ENCODE data around the gene KRTAP5-7.
A peak's percentile ranks its signal among the peaks of the same experiment; 100 is the strongest.

KRTAP5-7 gene

DNA sequence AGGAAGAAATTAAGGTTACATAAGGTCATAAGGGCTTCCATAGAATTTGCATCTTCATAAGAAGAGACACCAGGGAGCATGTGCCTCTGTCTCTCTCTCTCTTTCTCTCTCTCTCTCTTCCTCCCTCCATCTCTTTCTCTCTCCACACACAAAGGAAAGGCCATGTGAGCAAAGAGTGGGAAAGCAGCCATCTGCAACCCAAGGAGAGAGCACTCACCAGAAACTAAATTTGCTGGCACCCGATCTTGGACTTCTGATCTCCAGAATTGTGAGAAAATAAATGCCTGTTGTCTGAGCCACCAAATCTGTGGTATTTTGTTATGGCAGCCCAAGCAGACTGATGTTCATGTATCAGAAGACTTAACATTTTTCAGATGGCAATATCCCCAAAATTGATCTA lies 31.9 kb downstream of the KRTAP5-7 start:
- Histone ChIP-seq H3K9me3 (ENCODE audit: insufficient read depth, low read length) (no peaks in the 10 kb centered on the region), H3K27me3 (ENCODE audit: low read depth, low read length) (peaks cover 31% of the 10 kb centered on the region), H3K36me3 (replicated peaks; ENCODE audit: low read depth, low read length) (no peaks in the 10 kb centered on the region), H3K4me2 (ENCODE audit: low read length) (no peak overlapping the region), H3K4me1 (ENCODE audit: low read length) (no peaks in the 10 kb centered on the region), H3K4me3 (ENCODE audit: low read length) (no peak overlapping the region), H3K27ac (ENCODE audit: low read length) (no peak overlapping the region), H3K9ac (ENCODE audit: low read length) (no peak overlapping the region), H4K20me1 (ENCODE audit: insufficient read depth, low read length) (no peaks in the 10 kb centered on the region), H2AFZ (ENCODE audit: low read depth, low read length) (no peak overlapping the region), H3K79me2 (ENCODE audit: low read length) (no peaks in the 10 kb centered on the region)
- TF ChIP-seq EZH2phosphoT487 (IDR thresholded peaks at IDR 0.05; ENCODE audit: low read depth), result no peak
- TF ChIP-seq, protein P1, sequence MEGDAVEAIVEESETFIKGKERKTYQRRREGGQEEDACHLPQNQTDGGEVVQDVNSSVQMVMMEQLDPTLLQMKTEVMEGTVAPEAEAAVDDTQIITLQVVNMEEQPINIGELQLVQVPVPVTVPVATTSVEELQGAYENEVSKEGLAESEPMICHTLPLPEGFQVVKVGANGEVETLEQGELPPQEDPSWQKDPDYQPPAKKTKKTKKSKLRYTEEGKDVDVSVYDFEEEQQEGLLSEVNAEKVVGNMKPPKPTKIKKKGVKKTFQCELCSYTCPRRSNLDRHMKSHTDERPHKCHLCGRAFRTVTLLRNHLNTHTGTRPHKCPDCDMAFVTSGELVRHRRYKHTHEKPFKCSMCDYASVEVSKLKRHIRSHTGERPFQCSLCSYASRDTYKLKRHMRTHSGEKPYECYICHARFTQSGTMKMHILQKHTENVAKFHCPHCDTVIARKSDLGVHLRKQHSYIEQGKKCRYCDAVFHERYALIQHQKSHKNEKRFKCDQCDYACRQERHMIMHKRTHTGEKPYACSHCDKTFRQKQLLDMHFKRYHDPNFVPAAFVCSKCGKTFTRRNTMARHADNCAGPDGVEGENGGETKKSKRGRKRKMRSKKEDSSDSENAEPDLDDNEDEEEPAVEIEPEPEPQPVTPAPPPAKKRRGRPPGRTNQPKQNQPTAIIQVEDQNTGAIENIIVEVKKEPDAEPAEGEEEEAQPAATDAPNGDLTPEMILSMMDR (IDR thresholded peaks at IDR 0.05; ENCODE audit: low read depth, low read length), result no peak

GRCh38 chr11:71562120-71562519 lies 35.1 kb downstream of the KRTAP5-7 start:
- H3K4me3 ChIP-seq (ENCODE audit: low read length), result no peak overlapping the region

DNA sequence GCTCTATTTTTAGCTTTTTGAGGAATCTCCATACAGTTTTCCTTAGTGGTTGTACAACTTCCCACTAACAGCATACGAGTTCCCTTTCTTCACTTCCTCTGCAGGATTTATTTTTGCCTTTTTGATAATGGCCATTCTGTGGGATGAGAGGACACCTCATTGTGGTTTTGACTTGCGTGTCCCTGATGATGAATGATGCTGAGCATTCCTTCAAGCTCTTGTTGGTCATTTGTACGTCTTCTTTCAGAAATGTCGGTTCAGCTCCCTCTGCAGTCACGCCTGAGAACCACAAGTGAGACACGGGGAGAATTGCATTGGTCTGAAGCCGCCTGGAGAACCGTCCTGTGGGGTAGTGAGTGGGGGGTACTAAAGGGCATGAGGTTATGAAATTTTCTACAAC lies 36.3 kb downstream of the KRTAP5-7 start:
- Histone ChIP-seq H3K27ac (ENCODE audit: low read length) (no peak overlapping the region), H3K4me3 (ENCODE audit: low read length) (no peak overlapping the region), H3K9ac (ENCODE audit: low read length) (no peak overlapping the region), H3K79me2 (ENCODE audit: low read length) (no peaks in the 10 kb centered on the region), H3K9me3 (ENCODE audit: insufficient read depth, low read length) (no peaks in the 10 kb centered on the region), H3K4me1 (ENCODE audit: low read length) (no peaks in the 10 kb centered on the region), H4K20me1 (ENCODE audit: insufficient read depth, low read length) (no peaks in the 10 kb centered on the region), H3K27me3 (ENCODE audit: low read depth, low read length) (peaks cover 42% of the 10 kb centered on the region), H3K36me3 (replicated peaks; ENCODE audit: low read depth, low read length) (no peaks in the 10 kb centered on the region), H2AFZ (ENCODE audit: low read depth, low read length) (no peak overlapping the region), H3K4me2 (ENCODE audit: low read length) (no peak overlapping the region)
- TF ChIP-seq EZH2phosphoT487 (IDR thresholded peaks at IDR 0.05; ENCODE audit: low read depth), result no peak
- TF ChIP-seq, protein P1 (IDR thresholded peaks at IDR 0.05; ENCODE audit: low read depth, low read length), result peak; percentile 89

More at GRCh38 chr11:71562120-71562519, 35.1 kb downstream of the KRTAP5-7 start:
- no peak for TF ChIP-seq EZH2phosphoT487 (IDR thresholded peaks at IDR 0.05; ENCODE audit: low read depth)
- TF ChIP-seq, protein P1 (IDR thresholded peaks at IDR 0.05; ENCODE audit: low read depth, low read length), result no peak
- Histone ChIP-seq H3K9me3 (ENCODE audit: insufficient read depth, low read length) (no peaks in the 10 kb centered on the region), H3K4me2 (ENCODE audit: low read length) (no peak overlapping the region), H3K9ac (ENCODE audit: low read length) (no peak overlapping the region), H3K79me2 (ENCODE audit: low read length) (no peaks in the 10 kb centered on the region), H3K27me3 (ENCODE audit: low read depth, low read length) (peaks cover 45% of the 10 kb centered on the region), H4K20me1 (ENCODE audit: insufficient read depth, low read length) (no peaks in the 10 kb centered on the region), H3K4me1 (ENCODE audit: low read length) (no peaks in the 10 kb centered on the region), H2AFZ (ENCODE audit: low read depth, low read length) (no peak overlapping the region), H3K27ac (ENCODE audit: low read length) (no peak overlapping the region), H3K36me3 (replicated peaks; ENCODE audit: low read depth, low read length) (no peaks in the 10 kb centered on the region)

DNA sequence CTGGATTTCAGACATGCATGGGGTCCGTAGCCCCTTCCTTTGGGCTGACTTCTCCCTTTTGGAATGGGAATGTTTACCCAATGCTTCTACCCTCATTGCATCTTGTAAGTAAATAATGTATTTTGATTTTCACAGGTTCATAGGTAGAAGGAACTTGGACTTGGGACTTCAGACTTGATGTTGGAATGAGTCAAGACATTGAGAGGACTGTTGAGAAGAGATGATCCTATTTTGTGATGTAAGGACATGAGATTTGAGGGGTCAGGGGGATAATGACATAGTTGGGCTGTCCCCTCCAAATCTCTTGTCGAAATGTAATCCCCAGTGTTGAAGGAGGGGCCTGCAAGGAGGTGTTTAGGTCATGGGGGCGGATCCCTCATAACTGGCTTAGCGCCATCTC lies 37.4 kb downstream of the KRTAP5-7 start:
- H3K79me2 ChIP-seq (ENCODE audit: low read length), result no peaks in the 10 kb centered on the region
- H3K4me3 ChIP-seq (ENCODE audit: low read length), result no peak overlapping the region
- peaks cover 46% of the 10 kb centered on the region for H3K27me3 ChIP-seq (ENCODE audit: low read depth, low read length)
- no peak overlapping the region for H2AFZ ChIP-seq (ENCODE audit: low read depth, low read length)
- no peaks in the 10 kb centered on the region for H3K9me3 ChIP-seq (ENCODE audit: insufficient read depth, low read length)
- no peak overlapping the region for H3K4me2 ChIP-seq (ENCODE audit: low read length)
- no peaks in the 10 kb centered on the region for H3K4me1 ChIP-seq (ENCODE audit: low read length)
- TF ChIP-seq EZH2phosphoT487 (IDR thresholded peaks at IDR 0.05; ENCODE audit: low read depth), result no peak
- TF ChIP-seq, protein P1 (IDR thresholded peaks at IDR 0.05; ENCODE audit: low read depth, low read length), result no peak
- no peak overlapping the region for H3K9ac ChIP-seq (ENCODE audit: low read length)
- H4K20me1 ChIP-seq (ENCODE audit: insufficient read depth, low read length), result no peaks in the 10 kb centered on the region
- no peak overlapping the region for H3K27ac ChIP-seq (ENCODE audit: low read length)
- no peaks in the 10 kb centered on the region for H3K36me3 ChIP-seq (replicated peaks; ENCODE audit: low read depth, low read length)
